ENCODE data around the gene ACTA2.

DNA sequence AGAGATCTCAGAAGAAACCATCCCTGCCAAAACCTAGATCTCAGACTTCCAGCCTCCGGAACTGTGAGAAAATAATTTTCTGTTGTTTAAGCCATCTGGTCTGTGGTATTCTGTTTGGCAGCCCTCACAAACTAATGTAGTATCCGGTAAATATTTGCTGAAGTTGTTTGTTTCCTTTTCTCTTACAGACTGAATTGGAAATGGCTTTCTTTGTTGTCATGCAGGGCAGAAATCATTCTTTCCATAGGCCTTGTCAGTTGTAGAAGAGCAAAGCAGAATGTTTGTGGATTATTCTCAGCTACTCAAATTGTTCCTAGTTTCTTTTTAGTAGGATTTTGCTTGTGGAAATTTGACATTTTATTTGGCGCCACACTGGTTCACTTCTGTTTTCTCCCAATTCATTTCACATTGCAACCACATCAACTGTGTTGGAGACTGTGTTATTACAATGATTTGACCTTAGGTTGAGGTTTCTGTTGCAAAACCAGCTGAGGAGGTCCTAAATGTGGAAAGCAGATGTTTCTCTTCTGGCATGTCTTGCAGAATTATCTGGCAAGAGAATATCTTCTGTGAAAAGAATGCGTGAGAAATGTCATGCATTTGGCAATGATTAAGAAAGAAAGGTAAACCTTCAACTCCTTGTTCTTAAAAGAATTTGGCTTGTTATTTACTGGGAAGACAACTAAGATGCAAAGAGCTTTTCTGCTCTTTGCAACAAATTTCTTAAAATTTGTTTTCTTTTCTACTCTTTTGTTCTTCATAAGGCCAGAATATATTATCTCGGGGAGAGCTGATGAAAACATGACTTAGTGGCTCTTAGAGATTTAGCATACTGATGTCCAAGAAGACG lies 25.8 kb downstream of the ACTA2 start:
- TF ChIP-seq, protein P1, sequence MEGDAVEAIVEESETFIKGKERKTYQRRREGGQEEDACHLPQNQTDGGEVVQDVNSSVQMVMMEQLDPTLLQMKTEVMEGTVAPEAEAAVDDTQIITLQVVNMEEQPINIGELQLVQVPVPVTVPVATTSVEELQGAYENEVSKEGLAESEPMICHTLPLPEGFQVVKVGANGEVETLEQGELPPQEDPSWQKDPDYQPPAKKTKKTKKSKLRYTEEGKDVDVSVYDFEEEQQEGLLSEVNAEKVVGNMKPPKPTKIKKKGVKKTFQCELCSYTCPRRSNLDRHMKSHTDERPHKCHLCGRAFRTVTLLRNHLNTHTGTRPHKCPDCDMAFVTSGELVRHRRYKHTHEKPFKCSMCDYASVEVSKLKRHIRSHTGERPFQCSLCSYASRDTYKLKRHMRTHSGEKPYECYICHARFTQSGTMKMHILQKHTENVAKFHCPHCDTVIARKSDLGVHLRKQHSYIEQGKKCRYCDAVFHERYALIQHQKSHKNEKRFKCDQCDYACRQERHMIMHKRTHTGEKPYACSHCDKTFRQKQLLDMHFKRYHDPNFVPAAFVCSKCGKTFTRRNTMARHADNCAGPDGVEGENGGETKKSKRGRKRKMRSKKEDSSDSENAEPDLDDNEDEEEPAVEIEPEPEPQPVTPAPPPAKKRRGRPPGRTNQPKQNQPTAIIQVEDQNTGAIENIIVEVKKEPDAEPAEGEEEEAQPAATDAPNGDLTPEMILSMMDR (conservative IDR thresholded peaks at IDR 0.05 in 1 of 2, IDR thresholded peaks at IDR 0.05 in 1 of 2; ENCODE audit: low read depth in 1 of 2, low read length in 2 of 2) = no peak
- TF ChIP-seq EZH2 (IDR thresholded peaks at IDR 0.05; ENCODE audit: low read length, missing control alignments) = no peak

Data from fibroblast of lung (primary cell).